MM.1S (cell line): ENCODE measurements around the gene CABP5.

Experiments used
- DNase-seq: peaks from one replicate; pipeline ENCODE4 v3.0.0-alpha.2; 2015
- H2AFZ ChIP-seq: fragments of 300-600 bp; sonication (generic); 2 replicates; pipeline ENCODE4 v1.6.0; 2016; ENCODE audit warnings: antibody characterized with exemption, low read length
- H3F3A ChIP-seq: fragments of 300-600 bp; sonication (generic); 2 replicates; pipeline ENCODE4 v1.6.1; 2016; ENCODE audit warnings: mild to moderate bottlenecking, antibody characterized with exemption, low read length, moderate library complexity, mixed read lengths; ENCODE audit not compliant: insufficient read depth
- H3K27ac ChIP-seq: fragments of 300-600 bp; sonication (generic); 2 replicates; pipeline ENCODE4 v1.5.1; 2016; ENCODE audit warnings: mild to moderate bottlenecking, low read length
- H3K27me3 ChIP-seq: fragments of 300-600 bp; sonication (generic); replicated peaks from 2 replicates; pipeline ENCODE4 v1.6.0; 2016; ENCODE audit warnings: low read length; ENCODE audit not compliant: insufficient read depth
- H3K36me3 ChIP-seq: fragments of 300-600 bp; sonication (generic); replicated peaks from 2 replicates; pipeline ENCODE4 v1.6.1; 2016; ENCODE audit warnings: mild to moderate bottlenecking, low read length, mixed read lengths; ENCODE audit not compliant: insufficient read depth
- H3K4me1 ChIP-seq: fragments of 300-600 bp; sonication (generic); 2 replicates; pipeline ENCODE4 v1.6.1; 2016; ENCODE audit warnings: low read length, mixed read lengths
- H3K4me2 ChIP-seq: fragments of 300-600 bp; sonication (generic); 2 replicates; pipeline ENCODE4 v1.6.0; 2016; ENCODE audit warnings: low read depth, low read length
- H3K4me3 ChIP-seq: fragments of 300-600 bp; sonication (generic); 2 replicates; pipeline ENCODE4 v1.5.1; 2016; ENCODE audit warnings: low read length, mixed read lengths
- H3K79me2 ChIP-seq: fragments of 300-600 bp; sonication (generic); 2 replicates; pipeline ENCODE4 v1.6.1; 2016; ENCODE audit warnings: mixed run types, low read length, mixed read lengths
- H3K9ac ChIP-seq: fragments of 300-600 bp; sonication (generic); 2 replicates; pipeline ENCODE4 v1.6.1; 2016; ENCODE audit warnings: low read length, mixed read lengths
- H3K9me2 ChIP-seq: fragments of 300-600 bp; sonication (generic); replicated peaks from 2 replicates; pipeline ENCODE4 v1.6.1; 2016; ENCODE audit warnings: mild to moderate bottlenecking, low read length, mixed read lengths; ENCODE audit not compliant: insufficient read depth
- H3K9me3 ChIP-seq: fragments of 300-600 bp; sonication (generic); replicated peaks from 2 replicates; pipeline ENCODE4 v1.6.1; 2016; ENCODE audit warnings: mild to moderate bottlenecking, low read length, mixed read lengths; ENCODE audit not compliant: insufficient read depth
- H4K20me1 ChIP-seq: fragments of 300-600 bp; sonication (generic); 2 replicates; pipeline ENCODE4 v1.6.1; 2016; ENCODE audit warnings: mild to moderate bottlenecking, low read length, moderate library complexity, mixed read lengths; ENCODE audit not compliant: insufficient read depth
- EZH2 ChIP-seq: fragments of 300-600 bp; sonication (generic); optimal IDR thresholded peaks from 2 replicates; pipeline ENCODE3; 2017; ENCODE audit warnings: low read depth, mild to moderate bottlenecking, antibody characterized with exemption, low read length, mixed read lengths
- EZH2phosphoT487 ChIP-seq: fragments of 300-600 bp; sonication (generic); IDR thresholded peaks from 2 replicates; pipeline ENCODE4 v1.6.1; 2018; ENCODE audit warnings: antibody characterized with exemption, low read length
- TF ChIP-seq, protein P1 (sequence below): fragments of 300-600 bp; sonication (generic); IDR thresholded peaks from 2 replicates; pipeline ENCODE4 v1.5.1; 2016; ENCODE audit warnings: antibody characterized with exemption, low read length, mixed read lengths

CABP5 gene

DNA sequence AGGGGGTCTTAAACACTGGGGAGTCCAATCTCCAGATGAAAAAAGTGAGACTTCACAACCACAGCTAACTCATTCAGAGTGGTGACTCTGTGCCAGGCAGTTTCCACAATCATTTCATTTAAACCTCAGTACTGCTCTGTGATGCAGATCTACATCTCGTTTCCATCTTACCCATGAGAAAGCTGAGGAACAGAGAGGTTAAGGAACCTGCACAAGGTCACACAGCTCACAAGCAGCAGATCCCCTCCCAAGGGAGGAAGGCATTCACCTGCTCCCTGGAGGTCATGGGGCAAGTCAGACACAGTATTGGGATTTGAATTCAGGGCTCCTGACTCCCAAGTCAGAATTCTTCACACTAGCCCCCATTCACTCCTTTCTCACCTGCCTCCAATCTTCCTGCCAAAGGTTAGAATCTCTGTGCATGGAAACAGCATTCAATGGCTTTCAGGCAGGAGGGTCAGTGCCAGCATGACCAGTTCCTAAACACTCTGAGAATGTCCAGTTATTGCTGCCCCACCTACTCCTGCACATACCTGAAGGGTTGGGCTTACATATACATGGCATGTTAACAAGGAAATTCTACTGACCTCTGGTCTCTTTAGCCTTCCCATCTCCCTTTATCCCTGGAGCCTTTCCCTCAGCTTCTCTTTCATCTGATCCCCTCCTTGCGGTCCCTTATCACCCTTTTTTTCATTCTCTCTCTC, 1.9 kb downstream of the CABP5 start:
- no peaks in the 10 kb centered on the region for H3K4me1 ChIP-seq
- no peak for DNase-seq

DNA sequence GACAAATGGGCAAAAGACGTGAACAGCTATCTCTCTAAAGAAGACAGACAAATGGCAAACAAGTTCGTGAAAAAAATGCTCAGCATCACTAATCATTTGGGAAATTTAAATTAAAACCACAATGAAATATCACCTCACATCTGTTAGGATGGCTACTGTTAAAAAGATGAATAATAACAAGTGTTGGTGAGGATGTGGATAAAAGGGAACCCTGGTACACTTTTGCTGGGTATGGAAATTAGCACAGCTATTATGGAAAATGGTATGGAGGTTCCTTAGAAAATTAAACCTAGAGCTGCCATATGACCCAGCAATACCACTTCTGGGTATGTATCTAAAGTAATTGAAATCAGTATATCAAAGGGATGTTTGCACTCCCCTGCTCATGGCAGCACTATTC, 7.1 kb downstream of the CABP5 start:
- Histone ChIP-seq H4K20me1 (no peaks in the 10 kb centered on the region), H3K27me3 (peaks cover 94% of the 10 kb centered on the region), H3K27ac (no peak overlapping the region), H3K4me2 (no peak overlapping the region), H3K36me3 (no peaks in the 10 kb centered on the region), H3K4me1 (no peaks in the 10 kb centered on the region), H3K9me2 (no peaks in the 10 kb centered on the region), H3K4me3 (no peak overlapping the region), H3K9ac (no peak overlapping the region), H2AFZ (no peak overlapping the region), H3K79me2 (no peaks in the 10 kb centered on the region), H3F3A (no peaks in the 10 kb centered on the region), H3K9me3 (no peaks in the 10 kb centered on the region)
- DNase-seq = no peak
- TF ChIP-seq EZH2 = no peak
- TF ChIP-seq, protein P1, sequence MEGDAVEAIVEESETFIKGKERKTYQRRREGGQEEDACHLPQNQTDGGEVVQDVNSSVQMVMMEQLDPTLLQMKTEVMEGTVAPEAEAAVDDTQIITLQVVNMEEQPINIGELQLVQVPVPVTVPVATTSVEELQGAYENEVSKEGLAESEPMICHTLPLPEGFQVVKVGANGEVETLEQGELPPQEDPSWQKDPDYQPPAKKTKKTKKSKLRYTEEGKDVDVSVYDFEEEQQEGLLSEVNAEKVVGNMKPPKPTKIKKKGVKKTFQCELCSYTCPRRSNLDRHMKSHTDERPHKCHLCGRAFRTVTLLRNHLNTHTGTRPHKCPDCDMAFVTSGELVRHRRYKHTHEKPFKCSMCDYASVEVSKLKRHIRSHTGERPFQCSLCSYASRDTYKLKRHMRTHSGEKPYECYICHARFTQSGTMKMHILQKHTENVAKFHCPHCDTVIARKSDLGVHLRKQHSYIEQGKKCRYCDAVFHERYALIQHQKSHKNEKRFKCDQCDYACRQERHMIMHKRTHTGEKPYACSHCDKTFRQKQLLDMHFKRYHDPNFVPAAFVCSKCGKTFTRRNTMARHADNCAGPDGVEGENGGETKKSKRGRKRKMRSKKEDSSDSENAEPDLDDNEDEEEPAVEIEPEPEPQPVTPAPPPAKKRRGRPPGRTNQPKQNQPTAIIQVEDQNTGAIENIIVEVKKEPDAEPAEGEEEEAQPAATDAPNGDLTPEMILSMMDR = no peak
- no peak for TF ChIP-seq EZH2phosphoT487

More for the DNA sequence above, 1.9 kb downstream of the CABP5 start:
- Histone ChIP-seq H3K4me2 (no peak overlapping the region), H3K4me3 (no peak overlapping the region), H3K9me3 (no peaks in the 10 kb centered on the region), H3K27ac (no peak overlapping the region), H3K27me3 (peaks cover 76% of the 10 kb centered on the region), H3K9me2 (no peaks in the 10 kb centered on the region), H3K36me3 (no peaks in the 10 kb centered on the region), H3K9ac (no peak overlapping the region), H2AFZ (no peak overlapping the region), H3F3A (no peaks in the 10 kb centered on the region), H4K20me1 (no peaks in the 10 kb centered on the region; the same call in 1 of the 2 replicates), H3K79me2 (no peaks in the 10 kb centered on the region)
- TF ChIP-seq EZH2phosphoT487 (no peak), EZH2 (no peak)
- TF ChIP-seq, protein P1 = no peak

DNA sequence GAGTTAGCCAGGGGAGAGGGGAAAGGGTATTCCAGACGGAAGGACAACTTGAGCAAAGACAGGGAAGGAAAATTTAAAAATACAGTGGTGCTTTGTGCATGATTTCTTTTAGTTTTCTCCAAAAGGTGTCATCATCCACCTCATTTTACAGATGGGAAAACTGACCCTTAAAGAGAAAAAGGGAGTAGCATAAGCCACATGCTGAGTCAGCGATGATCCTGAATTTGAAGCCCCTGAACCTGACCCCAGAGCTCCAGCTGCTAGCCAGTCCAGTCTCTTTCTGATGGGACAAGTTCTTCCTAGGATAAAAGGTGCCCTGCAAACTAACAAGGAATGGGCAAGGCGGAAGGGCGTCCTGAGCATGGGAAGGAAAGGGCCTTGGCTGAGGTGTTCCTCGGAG, 10.3 kb downstream of the CABP5 start:
- Histone ChIP-seq H3K9me2 (no peaks in the 10 kb centered on the region), H3K27ac (no peak overlapping the region)

More for the DNA sequence above, 10.3 kb downstream of the CABP5 start:
- Histone ChIP-seq H2AFZ (no peak overlapping the region), H3K4me2 (no peak overlapping the region), H3K4me1 (no peaks in the 10 kb centered on the region), H3K9me3 (no peaks in the 10 kb centered on the region), H3K27me3 (peaks cover 90% of the 10 kb centered on the region), H3K79me2 (no peaks in the 10 kb centered on the region), H3K9ac (no peak overlapping the region), H3K4me3 (no peak overlapping the region), H3K36me3 (no peaks in the 10 kb centered on the region), H4K20me1 (no peaks in the 10 kb centered on the region), H3F3A (no peaks in the 10 kb centered on the region)
- no peak for DNase-seq
- TF ChIP-seq EZH2 (no peak), EZH2phosphoT487 (no peak)
- TF ChIP-seq, protein P1 = no peak
